GM23338 (cell line): ENCODE results near the gene LIPA. TPM values are rescaled to one million over a fixed set of nuclear protein-coding genes. Genes with fewer than 3 reads are reported as not detected.

Experiments
- ATAC-seq: fragments of 200-7000 bp; cut with Tn5 transposase; 3 replicates; pipeline ENCODE4 v1.9.1; 2020
- DNase-seq: peaks from one replicate; pipeline ENCODE4 v3.0.0-alpha.2; 2015; ENCODE audit warnings: low spot score
- H2AFZ ChIP-seq: fragments of 200-600 bp; sonication (generic); 2 replicates; pipeline ENCODE4 v1.8.0; 2016; ENCODE audit warnings: antibody characterized with exemption, mild to moderate bottlenecking, moderate library complexity
- H3F3A ChIP-seq: fragments of 200-600 bp; sonication (generic); replicated peaks from 2 replicates; pipeline ENCODE4 v1.8.0; 2017; ENCODE audit warnings: antibody characterized with exemption, mixed run types, low read depth
- H3K27ac ChIP-seq: fragments of 200-600 bp; sonication (generic); 2 replicates; pipeline ENCODE4 v1.6.1; 2016; ENCODE audit warnings: low read depth
- H3K27me3 ChIP-seq: fragments of 200-600 bp; sonication (generic); 2 replicates; pipeline ENCODE4 v1.8.0; 2016; ENCODE audit warnings: mild to moderate bottlenecking, mixed run types, moderate library complexity; ENCODE audit not compliant: insufficient read depth
- H3K36me3 ChIP-seq: fragments of 200-600 bp; sonication (generic); 2 replicates; pipeline ENCODE4 v1.8.0; 2016; ENCODE audit warnings: mild to moderate bottlenecking; ENCODE audit not compliant: insufficient read depth
- H3K4me1 ChIP-seq: fragments of 200-600 bp; sonication (generic); 2 replicates; pipeline ENCODE4 v1.8.0; 2016; ENCODE audit warnings: mild to moderate bottlenecking, moderate library complexity; ENCODE audit not compliant: insufficient read depth
- H3K4me2 ChIP-seq: fragments of 200-600 bp; sonication (generic); 2 replicates; pipeline ENCODE4 v1.7.1; 2017; ENCODE audit warnings: mixed run types
- H3K4me3 ChIP-seq: fragments of 200-600 bp; sonication (generic); 2 replicates; pipeline ENCODE4 v1.6.1; 2016; ENCODE audit warnings: mixed run types
- H3K79me2 ChIP-seq: fragments of 200-600 bp; sonication (generic); replicated peaks from 2 replicates; pipeline ENCODE4 v1.8.0; 2017; ENCODE audit warnings: mild to moderate bottlenecking; ENCODE audit not compliant: insufficient read depth
- H3K9me2 ChIP-seq: fragments of 200-600 bp; sonication (generic); 2 replicates; pipeline ENCODE4 v1.8.0; 2017; ENCODE audit not compliant: insufficient read depth
- H4K20me1 ChIP-seq: fragments of 200-600 bp; sonication (generic); replicated peaks from 2 replicates; pipeline ENCODE4 v1.8.0; 2017; ENCODE audit warnings: mild to moderate bottlenecking; ENCODE audit not compliant: insufficient read depth
- H3K27ac Mint-ChIP-seq: 2 replicates; pipeline ENCODE4 v1.8.0; 2020; ENCODE audit warnings: inconsistent platforms, mild to moderate bottlenecking, moderate library complexity, mixed read lengths
- H3K27me3 Mint-ChIP-seq: 3 replicates; pipeline ENCODE4 v1.8.0; 2022; ENCODE audit warnings: low read depth, mild to moderate bottlenecking, moderate library complexity, mixed read lengths, inconsistent platforms; ENCODE audit not compliant: insufficient read depth, poor library complexity
- H3K36me3 Mint-ChIP-seq: 3 replicates; pipeline ENCODE4 v1.8.0; 2021; ENCODE audit warnings: low read depth, mild to moderate bottlenecking, inconsistent platforms, moderate library complexity, mixed read lengths
- H3K4me1 Mint-ChIP-seq: 3 replicates; pipeline ENCODE4 v1.8.0; 2020; ENCODE audit warnings: mild to moderate bottlenecking, inconsistent platforms, mixed read lengths
- H3K4me3 Mint-ChIP-seq: 3 replicates; pipeline ENCODE4 v1.8.0; 2021; ENCODE audit warnings: moderate library complexity, mild to moderate bottlenecking, inconsistent platforms, mixed read lengths
- H3K9me3 Mint-ChIP-seq: 3 replicates; pipeline ENCODE4 v1.8.0; 2020; ENCODE audit warnings: moderate library complexity, mild to moderate bottlenecking, inconsistent platforms, mixed read lengths
- CREB1 ChIP-seq: fragments of 250-450 bp; sonication (Bioruptor Pico); IDR thresholded peaks from 2 replicates; pipeline ENCODE4 v1.5.0; 2020; ENCODE audit warnings: low read depth, mild to moderate bottlenecking, moderate library complexity
- CTCF ChIP-seq, 2 experiments: fragments of 200-600 bp in 1 of 2; sonication (generic) in 1 of 2; conservative IDR thresholded peaks; 2 replicates each; pipeline versions ENCODE4 v1.5.1 to v1.6.1; 2016 to 2017; ENCODE audit warnings: antibody characterized with exemption in 2 of 2, low read depth in 2 of 2, mild to moderate bottlenecking in 2 of 2, moderate library complexity in 1 of 2
- ETS1 ChIP-seq: IDR thresholded peaks from 2 replicates; pipeline ENCODE4 v1.6.1; 2016; ENCODE audit warnings: antibody characterized with exemption
- EZH2 ChIP-seq: fragments of 200-600 bp; sonication (generic); IDR thresholded peaks from one replicate; pipeline ENCODE4 v1.8.0; 2017; ENCODE audit warnings: antibody characterized with exemption, mild to moderate bottlenecking, low read depth; ENCODE audit not compliant: unreplicated experiment
- EZH2phosphoT487 ChIP-seq: fragments of 200-600 bp; sonication (generic); IDR thresholded peaks from one replicate; pipeline ENCODE4 v1.8.1; 2018; ENCODE audit warnings: antibody characterized with exemption; ENCODE audit not compliant: unreplicated experiment
- JUNB ChIP-seq: IDR thresholded peaks from one replicate; pipeline ENCODE4 v1.6.1; 2016; ENCODE audit warnings: antibody characterized with exemption; ENCODE audit not compliant: unreplicated experiment
- NANOG ChIP-seq: IDR thresholded peaks from 2 replicates; pipeline ENCODE4 v1.6.1; 2016; ENCODE audit warnings: antibody characterized with exemption, borderline replicate concordance
- POLR2AphosphoS5 ChIP-seq: IDR thresholded peaks from 2 replicates; pipeline ENCODE4 v1.6.1; 2016; ENCODE audit warnings: antibody characterized with exemption, low read depth
- REST ChIP-seq: IDR thresholded peaks from one replicate; pipeline ENCODE4 v1.6.1; 2018; ENCODE audit warnings: antibody characterized with exemption; ENCODE audit not compliant: unreplicated experiment
- STAT1 ChIP-seq: IDR thresholded peaks from one replicate; pipeline ENCODE4 v1.6.1; 2016; ENCODE audit warnings: antibody characterized with exemption; ENCODE audit not compliant: unreplicated experiment
- ZNF114 ChIP-seq: fragments of 250-450 bp; sonication (Bioruptor Pico); IDR thresholded peaks from 2 replicates; pipeline ENCODE4 v1.5.0; 2020; ENCODE audit warnings: mild to moderate bottlenecking, moderate library complexity
- ZNF331 ChIP-seq: fragments of 250-450 bp; sonication (Bioruptor Pico); IDR thresholded peaks from 2 replicates; pipeline ENCODE4 v1.5.0; 2020; ENCODE audit warnings: low read depth, mild to moderate bottlenecking, moderate library complexity
- ZNF462 ChIP-seq: fragments of 250-450 bp; sonication (Bioruptor Pico); IDR thresholded peaks from 2 replicates; pipeline ENCODE4 v1.5.0; 2020; ENCODE audit warnings: mild to moderate bottlenecking, moderate library complexity
- polyA plus RNA-seq: library from polyadenylated mRNA; unstranded; fragments of >200 nt; fragmentation: Nextera tagmentation; extraction: Ambion mirVana; gene quantifications from 2 replicates; pipeline ENCODE4 v1.2.1, GENCODE V29; 2016
- total RNA-seq: library from RNA; depleted of rRNA; stranded (reverse); fragments of >200 nt; shearing (Covaris generic); gene quantifications from 2 replicates; pipeline ENCODE4 v1.2.3, GENCODE V29; 2014

Gene LIPA
- total and polyA plus RNA-seq, 2 experiments from 2014 or later = 37.8 to 86.3 TPM

- Mint-ChIP-seq H3K4me3 (no peak overlapping the region), H3K36me3 (no peaks in the 10 kb centered on the region), H3K4me1 (peaks cover 2% of the 10 kb centered on the region; the same call in 1 of the 3 replicates), H3K27ac (no peak overlapping the region), H3K27me3 (no peaks in the 10 kb centered on the region), H3K9me3 (no peaks in the 10 kb centered on the region)
- Histone ChIP-seq H3K27me3 (no peaks in the 10 kb centered on the region), H3K4me1 (no peaks in the 10 kb centered on the region; the same call in 1 of the 2 replicates), H4K20me1 (no peaks in the 10 kb centered on the region), H2AFZ (no peak overlapping the region), H3K36me3 (no peaks in the 10 kb centered on the region), H3K4me2 (no peak overlapping the region), H3K27ac (no peak overlapping the region), H3K9me2 (0 out of 2 replicates have a peak, but pooled peaks cover 8% of the 10 kb centered on the region), H3K4me3 (no peak overlapping the region), H3K79me2 (no peaks in the 10 kb centered on the region), H3F3A (no peaks in the 10 kb centered on the region)
- no peak for TF ChIP-seq CTCF (conservative IDR thresholded peaks at IDR 0.05; ENCODE audit: low read depth in 2 of 2)
- no peak for TF ChIP-seq EZH2phosphoT487
- no peak for TF ChIP-seq EZH2
- no peak for TF ChIP-seq CREB1 (CRISPR knock-in tag)
- no peak for TF ChIP-seq ETS1
- TF ChIP-seq ZNF462 (CRISPR knock-in tag) = no peak
- no peak for TF ChIP-seq ZNF114 (CRISPR knock-in tag)
- TF ChIP-seq POLR2AphosphoS5 = no peak
- no peak for TF ChIP-seq STAT1
- TF ChIP-seq JUNB = no peak
- no peak for TF ChIP-seq ZNF331 (CRISPR knock-in tag)
- TF ChIP-seq REST = no peak
- TF ChIP-seq NANOG = no peak
- DNase-seq (no peak), ATAC-seq (no peak)
These were observed 22.1 kb upstream of the LIPA start for GRCh38 chr10:89273680-89274079.
